ENCODE data around the gene DES.
"Not testable (repeated sequence)": the region's sequence is repeated elsewhere in the genome, so short reads cannot be mapped to it uniquely, and the experiment has no call there.

Gene DES

GRCh38 chr2:219388121-219388906 is 29.9 kb upstream of the DES start:
- peak overlapping the region; percentile 93 for H3K27ac ChIP-seq
- ChIA-PET CTCF (interaction anchor here (0.5 to 1.7 kb wide), 11 partner anchors 14 to 886 kb away, joined by 3 to 8 read pairs (median 4); a partner anchor contains a TSS), POLR2A (ENCODE audit: low non-redundant PET) (interaction anchor here (0.5 to 1.4 kb wide), 6 partner anchors 10 to 136 kb away, joined by 3 to 7 read pairs (median 4); no protein-coding TSS in a partner anchor)
- TF ChIP-seq, protein P1, sequence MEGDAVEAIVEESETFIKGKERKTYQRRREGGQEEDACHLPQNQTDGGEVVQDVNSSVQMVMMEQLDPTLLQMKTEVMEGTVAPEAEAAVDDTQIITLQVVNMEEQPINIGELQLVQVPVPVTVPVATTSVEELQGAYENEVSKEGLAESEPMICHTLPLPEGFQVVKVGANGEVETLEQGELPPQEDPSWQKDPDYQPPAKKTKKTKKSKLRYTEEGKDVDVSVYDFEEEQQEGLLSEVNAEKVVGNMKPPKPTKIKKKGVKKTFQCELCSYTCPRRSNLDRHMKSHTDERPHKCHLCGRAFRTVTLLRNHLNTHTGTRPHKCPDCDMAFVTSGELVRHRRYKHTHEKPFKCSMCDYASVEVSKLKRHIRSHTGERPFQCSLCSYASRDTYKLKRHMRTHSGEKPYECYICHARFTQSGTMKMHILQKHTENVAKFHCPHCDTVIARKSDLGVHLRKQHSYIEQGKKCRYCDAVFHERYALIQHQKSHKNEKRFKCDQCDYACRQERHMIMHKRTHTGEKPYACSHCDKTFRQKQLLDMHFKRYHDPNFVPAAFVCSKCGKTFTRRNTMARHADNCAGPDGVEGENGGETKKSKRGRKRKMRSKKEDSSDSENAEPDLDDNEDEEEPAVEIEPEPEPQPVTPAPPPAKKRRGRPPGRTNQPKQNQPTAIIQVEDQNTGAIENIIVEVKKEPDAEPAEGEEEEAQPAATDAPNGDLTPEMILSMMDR (conservative IDR thresholded peaks at IDR 0.05; ENCODE audit: low read depth) = peak; percentile 86
- DNase-seq (ENCODE audit: low spot score) = peak; percentile 93

- ChIA-PET POLR2A (ENCODE audit: low non-redundant PET) (interaction anchor here (0.6 to 1.0 kb wide), 2 partner anchors 9 to 15 kb away, joined by 3 to 7 read pairs; no protein-coding TSS in a partner anchor), CTCF (interaction anchor here (0.6 to 1.7 kb wide), 7 partner anchors 14 to 229 kb away, joined by 3 to 8 read pairs (median 3); no protein-coding TSS in a partner anchor)
- DNase-seq (ENCODE audit: low spot score) = no peak
- TF ChIP-seq, protein P1 (conservative IDR thresholded peaks at IDR 0.05; ENCODE audit: low read depth) = no peak
- H3K27ac ChIP-seq = peak overlapping the region; percentile 93
These were observed 29.3 kb upstream of the DES start for GRCh38 chr2:219388907-219389156.

DNA sequence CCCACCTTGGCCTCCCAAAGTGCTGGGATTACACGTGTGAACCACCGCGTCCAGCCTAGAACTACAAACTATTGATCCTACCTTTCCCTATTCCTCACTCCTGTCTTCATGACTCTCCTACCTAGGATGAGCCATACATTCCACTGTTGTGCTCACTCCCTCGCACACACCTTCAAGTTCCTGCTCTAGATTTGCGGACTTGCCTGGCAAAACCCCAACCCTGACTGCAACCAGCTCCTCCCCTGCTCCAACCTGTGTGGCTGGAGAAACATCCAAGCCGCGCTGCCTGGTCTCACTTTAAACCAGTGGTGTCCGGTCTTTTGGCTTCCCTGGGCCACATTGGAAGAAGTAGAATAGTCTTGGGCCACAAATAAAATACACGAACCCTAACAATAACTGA is 25.4 kb upstream of the DES start:
- ChIA-PET CTCF (interaction anchor here (1.0 to 1.2 kb wide), 2 partner anchors 10 to 99 kb away, joined by 3 read pairs; no protein-coding TSS in a partner anchor), POLR2A (ENCODE audit: low non-redundant PET) (no interaction called here)
- no peak for DNase-seq (ENCODE audit: low spot score)
- TF ChIP-seq, protein P1 (conservative IDR thresholded peaks at IDR 0.05; ENCODE audit: low read depth) = no peak
- no peak overlapping the region for H3K27ac ChIP-seq

GRCh38 chr2:219395056-219395455 is 23.1 kb upstream of the DES start:
- POLR2A ChIA-PET (ENCODE audit: low non-redundant PET); H3K27ac ChIP-seq; DNase-seq (ENCODE audit: low spot score): not testable (repeated sequence)
- CTCF ChIA-PET = interaction anchor here (0.7 kb wide), 1 partner anchor 117 kb away, joined by 3 read pairs; no protein-coding TSS in a partner anchor

- no peak overlapping the region for H3K27ac ChIP-seq
- TF ChIP-seq, protein P1 (conservative IDR thresholded peaks at IDR 0.05; ENCODE audit: low read depth) = no peak
- no peak for DNase-seq (ENCODE audit: low spot score)
- ChIA-PET POLR2A (ENCODE audit: low non-redundant PET) (no interaction called here), CTCF (interaction anchor here (0.7 kb wide), 1 partner anchor 118 kb away, joined by 3 read pairs; no protein-coding TSS in a partner anchor)
These were observed 22.6 kb upstream of the DES start for GRCh38 chr2:219395609-219396008.

- H3K27ac ChIP-seq = no peak overlapping the region
- POLR2A ChIA-PET (ENCODE audit: low non-redundant PET) = no interaction called here
- TF ChIP-seq, protein P1 (conservative IDR thresholded peaks at IDR 0.05; ENCODE audit: low read depth) = no peak
- no peak for DNase-seq (ENCODE audit: low spot score)
- CTCF ChIA-PET = interaction anchor here (1.4 kb wide), 1 partner anchor 133 kb away, joined by 5 read pairs; no protein-coding TSS in a partner anchor
These were observed 21.2 kb upstream of the DES start for GRCh38 chr2:219396863-219397457.

Measured in RWPE1 (cell line).